Activated CD4-positive, alpha-beta T cell treated with anti-CD3 and anti-CD28 coated beads, Interleukin-2, amount 10 ng/mL, durations not matched to agents 24 days and 14 days (primary cell): ENCODE results near the gene CHD1. TPM values are rescaled to one million over a fixed set of nuclear protein-coding genes. Genes with fewer than 3 reads are reported as not detected.

Experiments
- DNase-seq: peaks from one replicate; pipeline ENCODE4 v3.0.0; 2022
- H3K27ac Mint-ChIP-seq: one replicate; pipeline ENCODE4 v1.8.0; 2022; ENCODE audit warnings: mild to moderate bottlenecking, mixed read lengths
- H3K27me3 Mint-ChIP-seq: one replicate; pipeline ENCODE4 v1.8.0; 2022; ENCODE audit warnings: mixed read lengths
- H3K36me3 Mint-ChIP-seq: one replicate; pipeline ENCODE4 v1.8.0; 2022; ENCODE audit warnings: low read depth, mild to moderate bottlenecking, mixed read lengths
- H3K4me1 Mint-ChIP-seq: one replicate; pipeline ENCODE4 v1.8.0; 2021; ENCODE audit warnings: mixed read lengths
- H3K4me3 Mint-ChIP-seq: one replicate; pipeline ENCODE4 v1.8.0; 2022; ENCODE audit warnings: mild to moderate bottlenecking, moderate library complexity, mixed read lengths
- H3K9me3 Mint-ChIP-seq: one replicate; pipeline ENCODE4 v1.8.0; 2021; ENCODE audit warnings: mixed read lengths
- intact Hi-C: fragments of 100-400 bp; cut with micrococcal nuclease; formaldehyde crosslinking; loops from one replicate; pipeline ENCODE4 v1.15.1; 2023
- total RNA-seq: library from RNA; stranded (reverse); gene quantifications from 2 replicates; pipeline ENCODE4 v1.2.3, GENCODE V29; 2022

CHD1 gene
- total RNA-seq, 1 donor from 2014 or later: 74.2 TPM

DNA sequence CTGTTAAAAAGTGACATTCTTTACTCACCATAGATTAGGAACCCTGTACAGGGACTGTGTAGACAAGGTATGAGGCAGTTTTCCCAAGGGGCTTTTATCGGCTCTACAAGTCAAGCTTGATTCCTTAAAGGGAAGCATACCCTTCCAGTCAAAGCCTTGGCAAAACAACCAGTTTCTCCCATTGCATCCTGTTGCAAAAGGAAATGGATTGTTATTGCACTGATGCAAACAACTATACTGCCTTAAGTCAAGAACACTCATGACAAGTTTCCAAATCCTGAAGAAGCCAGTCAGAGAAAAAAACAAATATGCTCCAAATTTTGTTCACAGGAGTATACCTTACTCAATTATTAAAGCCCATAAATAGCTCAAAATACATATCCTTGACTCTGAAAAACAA is 87.9 kb downstream of the CHD1 start:
- intact Hi-C loops: no loop called here
- no peaks in the 10 kb centered on the region for H3K4me1 Mint-ChIP-seq
- no peaks in the 10 kb centered on the region for H3K36me3 Mint-ChIP-seq
- H3K27me3 Mint-ChIP-seq: no peaks in the 10 kb centered on the region
- no peak overlapping the region for H3K27ac Mint-ChIP-seq
- peaks cover 4% of the 10 kb centered on the region for H3K9me3 Mint-ChIP-seq
- H3K4me3 Mint-ChIP-seq: no peak overlapping the region
- no peak for DNase-seq

GRCh38 chr5:98839469-98840383 is 89.1 kb downstream of the CHD1 start:
- Mint-ChIP-seq H3K36me3 (no peaks in the 10 kb centered on the region), H3K4me3 (peak overlapping the region; percentile 22), H3K27me3 (no peaks in the 10 kb centered on the region), H3K4me1 (no peaks in the 10 kb centered on the region), H3K27ac (no peak overlapping the region), H3K9me3 (peaks cover 4% of the 10 kb centered on the region)
- intact Hi-C loops: no loop called here
- DNase-seq: no peak

GRCh38 chr5:98836175-98836574 is 92.6 kb downstream of the CHD1 start:
- no peaks in the 10 kb centered on the region for H3K9me3 Mint-ChIP-seq
- H3K36me3 Mint-ChIP-seq: no peaks in the 10 kb centered on the region
- intact Hi-C loops: no loop called here
- no peaks in the 10 kb centered on the region for H3K4me1 Mint-ChIP-seq
- no peak overlapping the region for H3K27ac Mint-ChIP-seq
- H3K27me3 Mint-ChIP-seq: no peaks in the 10 kb centered on the region
- no peak overlapping the region for H3K4me3 Mint-ChIP-seq
- DNase-seq: no peak

DNA sequence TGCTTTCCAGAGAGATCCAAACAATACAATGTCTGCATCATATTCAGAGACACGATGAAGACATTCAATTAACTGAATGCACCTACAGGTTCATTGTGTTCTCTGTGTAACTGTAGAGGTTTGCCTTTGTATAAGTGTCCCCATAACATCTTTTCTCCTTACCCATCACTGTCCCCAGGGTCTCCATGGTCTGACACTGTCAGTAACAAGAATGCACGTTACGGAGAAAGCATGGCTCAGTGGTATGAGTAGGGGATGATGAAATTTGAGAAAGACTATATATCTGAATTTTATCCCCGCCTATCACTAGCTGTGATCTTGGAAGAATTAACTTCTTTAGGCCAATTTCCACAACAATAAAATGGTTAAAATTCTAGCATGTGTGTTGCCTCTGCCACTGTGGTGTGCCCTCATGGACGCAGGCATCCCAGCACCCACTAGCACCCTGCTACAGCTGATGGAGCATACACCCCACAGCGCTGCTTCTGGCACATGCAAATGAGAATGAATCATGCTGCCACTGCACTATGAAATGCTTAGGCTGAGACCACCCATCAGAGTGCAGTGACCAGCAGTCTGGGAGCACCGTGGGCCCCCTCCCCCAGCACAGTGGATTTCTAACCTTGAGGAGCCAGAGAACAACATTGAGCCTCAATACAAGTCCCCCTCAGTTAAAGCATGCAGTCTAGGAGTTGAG is 101.1 kb downstream of the CHD1 start:
- Mint-ChIP-seq H3K27ac (no peak overlapping the region), H3K27me3 (peaks cover 4% of the 10 kb centered on the region), H3K9me3 (no peaks in the 10 kb centered on the region), H3K4me3 (no peak overlapping the region), H3K36me3 (no peaks in the 10 kb centered on the region), H3K4me1 (no peaks in the 10 kb centered on the region)
- intact Hi-C loops: no loop called here
- DNase-seq: no peak

DNA sequence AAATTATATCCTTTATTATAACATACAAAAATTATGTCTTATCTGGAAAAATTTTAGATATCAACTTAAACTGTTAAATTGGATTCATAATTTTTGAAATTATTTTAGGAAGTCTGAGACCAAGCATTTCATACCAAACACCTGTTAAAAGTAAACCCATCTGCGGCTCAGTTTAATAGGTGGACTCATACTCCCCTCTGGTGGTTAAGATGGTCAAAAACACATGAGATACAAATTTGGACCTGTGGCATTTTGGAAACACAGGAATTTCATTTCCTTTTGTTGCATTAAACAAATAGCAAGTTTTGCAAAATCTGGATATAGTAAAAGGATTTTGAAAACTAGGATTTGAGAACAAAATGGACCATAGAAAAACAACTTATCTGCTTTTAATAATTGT is 101.6 kb downstream of the CHD1 start:
- intact Hi-C loops: no loop called here
- H3K27ac Mint-ChIP-seq: no peak overlapping the region

GRCh38 chr5:98825582-98826375 is 103.0 kb downstream of the CHD1 start:
- Mint-ChIP-seq H3K4me1 (no peaks in the 10 kb centered on the region), H3K36me3 (no peaks in the 10 kb centered on the region), H3K9me3 (peaks cover 7% of the 10 kb centered on the region), H3K27ac (no peak overlapping the region), H3K4me3 (no peak overlapping the region), H3K27me3 (peaks cover 4% of the 10 kb centered on the region)
- no peak for DNase-seq
- intact Hi-C loops: no loop called here

More for the DNA sequence above, 101.6 kb downstream of the CHD1 start:
- Mint-ChIP-seq H3K9me3 (no peaks in the 10 kb centered on the region), H3K4me3 (no peak overlapping the region), H3K4me1 (no peaks in the 10 kb centered on the region), H3K36me3 (no peaks in the 10 kb centered on the region), H3K27me3 (peaks cover 4% of the 10 kb centered on the region)
- no peak for DNase-seq

DNA sequence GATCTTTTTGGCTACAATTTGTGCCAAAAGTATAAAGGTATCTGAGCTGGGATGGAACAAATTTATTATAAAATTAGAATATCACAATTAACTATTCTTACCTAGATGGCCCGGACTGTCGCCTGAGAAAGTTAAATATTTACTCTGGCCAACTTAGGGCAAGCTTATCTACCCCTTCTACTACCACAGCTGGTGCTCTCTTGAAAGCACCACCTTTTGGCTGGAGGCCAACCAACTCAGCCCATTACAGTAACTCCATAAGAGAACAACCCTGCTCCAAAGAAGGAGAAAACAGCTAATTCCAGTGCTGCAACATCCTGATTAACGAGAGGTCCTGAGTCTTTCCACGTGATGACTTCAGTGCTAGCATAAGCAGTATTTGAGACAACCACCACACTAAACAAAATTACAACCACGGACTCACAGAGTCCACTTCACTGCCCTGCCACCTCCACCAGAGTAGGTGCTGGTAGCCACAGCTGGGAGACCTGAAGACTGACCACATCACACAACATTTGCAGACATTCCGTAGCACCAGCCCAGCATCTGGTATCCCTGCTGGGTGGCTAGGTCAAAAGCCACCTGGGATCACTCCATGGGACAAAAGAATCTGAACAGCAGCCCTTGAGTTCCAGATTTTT is 112.1 kb downstream of the CHD1 start:
- no peaks in the 10 kb centered on the region for H3K27me3 Mint-ChIP-seq
- H3K36me3 Mint-ChIP-seq: no peaks in the 10 kb centered on the region
- DNase-seq: no peak
- intact Hi-C loops: no loop called here
- H3K4me3 Mint-ChIP-seq: no peak overlapping the region
- H3K27ac Mint-ChIP-seq: no peak overlapping the region
- no peaks in the 10 kb centered on the region for H3K4me1 Mint-ChIP-seq
- peaks cover 11% of the 10 kb centered on the region for H3K9me3 Mint-ChIP-seq

DNA sequence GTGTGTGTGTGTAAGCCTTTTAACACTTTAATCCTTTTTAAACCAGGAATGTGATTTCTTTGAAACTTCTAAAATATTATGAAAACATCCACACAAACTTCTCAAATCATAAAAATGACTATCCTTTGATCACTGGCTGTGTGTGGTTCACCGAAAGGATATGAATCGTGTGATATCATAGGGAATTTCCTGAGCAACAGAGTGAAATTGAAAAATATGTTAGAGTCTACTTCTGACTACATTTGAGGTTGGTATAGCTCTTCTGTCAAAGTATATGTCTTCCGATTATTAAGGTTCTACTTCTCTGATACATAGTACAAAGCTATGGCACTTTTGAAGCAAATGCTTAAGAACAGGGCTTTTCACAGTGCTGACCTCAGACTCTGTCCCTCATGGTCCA is 115.1 kb downstream of the CHD1 start:
- Mint-ChIP-seq H3K9me3 (no peaks in the 10 kb centered on the region), H3K36me3 (no peaks in the 10 kb centered on the region), H3K4me3 (no peak overlapping the region), H3K4me1 (no peaks in the 10 kb centered on the region), H3K27me3 (no peaks in the 10 kb centered on the region), H3K27ac (no peak overlapping the region)
- intact Hi-C loops: no loop called here
- no peak for DNase-seq

GRCh38 chr5:98810206-98810605 is 118.6 kb downstream of the CHD1 start:
- Mint-ChIP-seq H3K27me3 (no peaks in the 10 kb centered on the region), H3K4me3 (no peak overlapping the region), H3K27ac (no peak overlapping the region), H3K9me3 (peaks cover 7% of the 10 kb centered on the region), H3K4me1 (no peaks in the 10 kb centered on the region), H3K36me3 (no peaks in the 10 kb centered on the region)
- DNase-seq: no peak
- intact Hi-C loops: no loop called here

DNA sequence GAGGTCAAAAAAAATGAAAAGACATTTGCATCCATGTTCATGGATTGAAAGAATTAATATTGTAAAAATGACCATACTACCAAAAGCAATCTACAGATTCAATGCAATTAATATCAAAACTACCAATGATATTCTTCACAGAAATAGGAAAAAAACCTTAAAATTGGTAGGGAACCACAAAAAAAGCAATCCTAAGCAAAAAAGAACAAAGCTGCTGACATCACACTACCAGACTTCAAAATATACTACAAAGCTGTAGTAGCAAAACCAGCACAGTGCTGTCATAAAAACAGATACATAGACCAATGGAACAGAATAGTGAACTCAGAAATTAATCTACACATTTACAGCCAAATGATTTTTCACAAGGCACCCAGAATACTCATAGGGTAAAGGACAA is 121.0 kb downstream of the CHD1 start:
- H3K9me3 Mint-ChIP-seq: peaks cover 7% of the 10 kb centered on the region
- intact Hi-C loops: no loop called here
- no peak for DNase-seq
- H3K27me3 Mint-ChIP-seq: peaks cover 2% of the 10 kb centered on the region
- H3K4me3 Mint-ChIP-seq: no peak overlapping the region
- H3K36me3 Mint-ChIP-seq: no peaks in the 10 kb centered on the region
- H3K4me1 Mint-ChIP-seq: no peaks in the 10 kb centered on the region
- H3K27ac Mint-ChIP-seq: no peak overlapping the region

DNA sequence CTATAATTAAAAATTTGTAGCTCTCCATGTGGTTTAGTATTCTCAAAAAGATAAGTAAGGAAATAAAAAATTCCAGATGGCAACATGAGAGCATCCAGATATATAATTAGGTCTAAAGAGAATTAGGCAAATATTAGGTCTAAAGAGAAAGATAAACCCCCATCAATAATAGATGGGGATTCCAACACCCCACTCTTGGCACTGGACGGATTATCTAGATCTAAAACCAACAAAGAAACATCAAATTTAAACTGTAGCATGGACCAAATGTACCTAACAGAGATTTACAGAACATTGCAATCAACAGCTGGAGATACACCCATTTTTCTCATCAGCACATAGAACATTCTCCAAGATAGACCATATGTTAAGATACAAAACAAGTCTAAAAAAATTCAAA is 123.7 kb downstream of the CHD1 start:
- H3K9me3 Mint-ChIP-seq: peaks cover 7% of the 10 kb centered on the region
- peaks cover 4% of the 10 kb centered on the region for H3K27me3 Mint-ChIP-seq
- H3K27ac Mint-ChIP-seq: no peak overlapping the region
- intact Hi-C loops: no loop called here
- no peak overlapping the region for H3K4me3 Mint-ChIP-seq
- no peaks in the 10 kb centered on the region for H3K4me1 Mint-ChIP-seq
- no peak for DNase-seq
- H3K36me3 Mint-ChIP-seq: no peaks in the 10 kb centered on the region

GRCh38 chr5:98804066-98804465 is 124.7 kb downstream of the CHD1 start:
- H3K27ac Mint-ChIP-seq: no peak overlapping the region

More at GRCh38 chr5:98804066-98804465, 124.7 kb downstream of the CHD1 start:
- H3K4me1 Mint-ChIP-seq: no peaks in the 10 kb centered on the region
- DNase-seq: no peak
- peaks cover 5% of the 10 kb centered on the region for H3K27me3 Mint-ChIP-seq
- H3K4me3 Mint-ChIP-seq: no peak overlapping the region
- intact Hi-C loops: no loop called here
- H3K36me3 Mint-ChIP-seq: no peaks in the 10 kb centered on the region
- H3K9me3 Mint-ChIP-seq: peaks cover 7% of the 10 kb centered on the region
